ENCODE data around the gene TRIP6. TPM values are rescaled to one million over a fixed set of nuclear protein-coding genes. Genes with fewer than 3 reads are reported as not detected.
A peak's percentile ranks its signal among the peaks of the same experiment; 100 is the strongest.

Gene TRIP6
- total RNA-seq, 1 donor from 2014 or later = 109 TPM

- Mint-ChIP-seq H3K27me3 (ENCODE audit: low read depth) (no peaks in the 10 kb centered on the region), H3K36me3 (peaks cover 44% of the 10 kb centered on the region), H3K9me3 (no peaks in the 10 kb centered on the region), H3K4me3 (no peak overlapping the region), H3K27ac (peak overlapping the region; percentile 37), H3K4me1 (peaks cover 35% of the 10 kb centered on the region)
- no peak for TF ChIP-seq CTCF (IDR thresholded peaks at IDR 0.05; ENCODE audit: unreplicated experiment)
- no peak for DNase-seq (ENCODE audit: low spot score in 2 of 2, unreplicated experiment in 2 of 2)
These were observed 12.6 kb downstream of the TRIP6 start for GRCh38 chr7:100879685-100880261.

- DNase-seq (ENCODE audit: low spot score in 2 of 2, unreplicated experiment in 2 of 2) = no peak
- peak overlapping the region; percentile 11 for H3K27ac Mint-ChIP-seq
- no peaks in the 10 kb centered on the region for H3K27me3 Mint-ChIP-seq (ENCODE audit: low read depth)
- H3K9me3 Mint-ChIP-seq = no peaks in the 10 kb centered on the region
- H3K4me1 Mint-ChIP-seq = peaks cover 28% of the 10 kb centered on the region
- no peak overlapping the region for H3K4me3 Mint-ChIP-seq
- peaks cover 52% of the 10 kb centered on the region for H3K36me3 Mint-ChIP-seq
- no peak for TF ChIP-seq CTCF (IDR thresholded peaks at IDR 0.05; ENCODE audit: unreplicated experiment)
These were observed 13.5 kb downstream of the TRIP6 start for GRCh38 chr7:100880645-100881044.

- no peak for DNase-seq (ENCODE audit: low spot score in 2 of 2, unreplicated experiment in 2 of 2)
- no peak overlapping the region for H3K27ac Mint-ChIP-seq
- peaks cover 25% of the 10 kb centered on the region for H3K4me1 Mint-ChIP-seq
- H3K9me3 Mint-ChIP-seq = no peaks in the 10 kb centered on the region
- no peaks in the 10 kb centered on the region for H3K27me3 Mint-ChIP-seq (ENCODE audit: low read depth)
- H3K36me3 Mint-ChIP-seq = peaks cover 56% of the 10 kb centered on the region
- no peak overlapping the region for H3K4me3 Mint-ChIP-seq
- no peak for TF ChIP-seq CTCF (IDR thresholded peaks at IDR 0.05; ENCODE audit: unreplicated experiment)
These were observed 13.9 kb downstream of the TRIP6 start for GRCh38 chr7:100881136-100881535.

GRCh38 chr7:100882201-100882600 is 15.0 kb downstream of the TRIP6 start:
- H3K9me3 Mint-ChIP-seq = no peaks in the 10 kb centered on the region
- H3K27me3 Mint-ChIP-seq (ENCODE audit: low read depth) = no peaks in the 10 kb centered on the region
- H3K27ac Mint-ChIP-seq = no peak overlapping the region
- no peak overlapping the region for H3K4me3 Mint-ChIP-seq
- no peak for TF ChIP-seq CTCF (IDR thresholded peaks at IDR 0.05; ENCODE audit: unreplicated experiment)
- peaks cover 62% of the 10 kb centered on the region for H3K36me3 Mint-ChIP-seq
- no peak for DNase-seq (ENCODE audit: low spot score in 2 of 2, unreplicated experiment in 2 of 2)
- peaks cover 19% of the 10 kb centered on the region for H3K4me1 Mint-ChIP-seq

GRCh38 chr7:100882785-100883526 is 15.8 kb downstream of the TRIP6 start:
- Mint-ChIP-seq H3K27me3 (ENCODE audit: low read depth) (no peaks in the 10 kb centered on the region), H3K27ac (no peak overlapping the region), H3K4me3 (no peak overlapping the region), H3K9me3 (no peaks in the 10 kb centered on the region), H3K4me1 (peaks cover 22% of the 10 kb centered on the region), H3K36me3 (peaks cover 67% of the 10 kb centered on the region)
- TF ChIP-seq CTCF (IDR thresholded peaks at IDR 0.05; ENCODE audit: unreplicated experiment) = no peak
- no peak for DNase-seq (ENCODE audit: low spot score in 2 of 2, unreplicated experiment in 2 of 2)
